Mesendoderm (in vitro differentiated cells): ENCODE data around the gene MGMT.

Experiments used
- DNase-seq: peaks from one replicate; pipeline ENCODE4 v3.0.0; 2013
- H2AK5ac ChIP-seq: 2 replicates; pipeline ENCODE4 v1.6.1; 2013; ENCODE audit warnings: low read length, inconsistent platforms
- H2BK120ac ChIP-seq: 2 replicates; pipeline ENCODE4 v1.6.1; 2013; ENCODE audit warnings: low read depth, mild to moderate bottlenecking, low read length, moderate library complexity, mixed read lengths
- H2BK15ac ChIP-seq: replicated peaks from 2 replicates; pipeline ENCODE4 v1.6.1; 2013; ENCODE audit warnings: low read depth, mild to moderate bottlenecking, moderate library complexity
- H2BK5ac ChIP-seq: 2 replicates; pipeline ENCODE4 v1.6.1; 2013; ENCODE audit warnings: low read length, inconsistent platforms
- H3K18ac ChIP-seq: 2 replicates; pipeline ENCODE4 v1.6.1; 2013; ENCODE audit warnings: mild to moderate bottlenecking, low read length, mixed read lengths
- H3K23ac ChIP-seq: one replicate; pipeline ENCODE4 v1.6.1; 2013; ENCODE audit warnings: low read length
- H3K27ac ChIP-seq: 2 replicates; pipeline ENCODE4 v1.5.1; 2013; ENCODE audit warnings: low read depth, mild to moderate bottlenecking, inconsistent platforms, low read length, moderate library complexity
- H3K27me3 ChIP-seq: 2 replicates; pipeline ENCODE4 v1.6.1; 2013; ENCODE audit warnings: low read length, control low read depth, mild to moderate bottlenecking, inconsistent platforms; ENCODE audit not compliant: insufficient read depth, poor library complexity
- H3K36me3 ChIP-seq: 2 replicates; pipeline ENCODE4 v1.6.1; 2013; ENCODE audit warnings: low read length, inconsistent platforms; ENCODE audit not compliant: control insufficient read depth, insufficient read depth
- H3K4ac ChIP-seq: one replicate; pipeline ENCODE4 v1.6.1; 2013; ENCODE audit warnings: low read depth, mild to moderate bottlenecking, low read length, moderate library complexity
- H3K4me1 ChIP-seq: 2 replicates; pipeline ENCODE4 v1.6.1; 2013; ENCODE audit warnings: low read depth, low read length, inconsistent platforms; ENCODE audit not compliant: control insufficient read depth
- H3K4me2 ChIP-seq: 2 replicates; pipeline ENCODE4 v1.6.1; 2013; ENCODE audit warnings: low read length
- H3K4me3 ChIP-seq: 2 replicates; pipeline ENCODE4 v1.5.1; 2013; ENCODE audit warnings: mild to moderate bottlenecking, low read length
- H3K56ac ChIP-seq: one replicate; pipeline ENCODE4 v1.6.1; 2013; ENCODE audit warnings: low read length
- H3K79me1 ChIP-seq: 2 replicates; pipeline ENCODE4 v1.6.1; 2013; ENCODE audit warnings: low read length, inconsistent platforms
- H3K79me2 ChIP-seq: 2 replicates; pipeline ENCODE4 v1.6.1; 2013; ENCODE audit warnings: mild to moderate bottlenecking, low read length; ENCODE audit not compliant: control insufficient read depth, insufficient read depth
- H3K9ac ChIP-seq: 2 replicates; pipeline ENCODE4 v1.6.1; 2013; ENCODE audit warnings: low read length, inconsistent platforms
- H4K5ac ChIP-seq: one replicate; pipeline ENCODE4 v1.6.1; 2013; ENCODE audit warnings: low read length
- H4K8ac ChIP-seq: one replicate; pipeline ENCODE4 v1.6.1; 2013; ENCODE audit warnings: low read depth, mild to moderate bottlenecking, control low read depth, low read length, moderate library complexity
- WGBS: extraction: QIAGEN DNeasy Blood & Tissue Kit; methylation state at CpG from one replicate; pipeline ENCODE4 v1.1.7; 2013; ENCODE audit warnings: low lambda C conversion rate, missing lambda C conversion rate; ENCODE audit not compliant: insufficient coverage; ENCODE audit errors: extremely low coverage; 5-methylcytosine and 5-hydroxymethylcytosine counted together

The MGMT gene

DNA sequence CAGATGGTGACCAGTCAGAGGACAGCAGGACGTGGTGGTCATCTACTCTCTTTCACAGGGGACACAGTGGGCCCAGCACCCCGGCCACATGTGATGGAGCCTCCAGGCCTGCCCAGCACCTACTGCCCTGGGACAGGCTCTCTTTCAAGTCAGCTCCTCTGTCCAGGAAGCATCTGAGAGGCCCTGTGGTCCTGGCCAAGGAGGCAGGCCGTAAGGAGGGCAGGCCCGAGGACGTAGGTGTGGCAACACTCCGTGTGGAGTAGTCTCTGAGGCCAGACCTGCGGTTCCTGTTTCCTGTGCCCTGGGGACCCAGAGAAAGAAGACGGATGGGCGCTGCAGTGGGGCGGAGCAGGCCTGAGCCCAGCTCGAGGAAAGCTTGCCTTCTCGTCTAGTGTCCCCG is 317.9 kb downstream of the MGMT start:
- Histone ChIP-seq H4K8ac (no peak overlapping the region), H3K27ac (no peak overlapping the region), H3K18ac (no peak overlapping the region), H3K4me3 (no peak overlapping the region), H3K23ac (no peak overlapping the region), H3K4me2 (no peak overlapping the region), H3K79me1 (no peaks in the 10 kb centered on the region), H3K9ac (no peak overlapping the region), H4K5ac (no peak overlapping the region), H3K36me3 (no peaks in the 10 kb centered on the region), H3K4ac (no peak overlapping the region), H3K56ac (no peak overlapping the region), H2BK120ac (no peak overlapping the region), H2AK5ac (no peak overlapping the region), H3K4me1 (no peaks in the 10 kb centered on the region), H3K79me2 (no peaks in the 10 kb centered on the region), H2BK5ac (no peak overlapping the region), H2BK15ac (no peak overlapping the region), H3K27me3 (no peaks in the 10 kb centered on the region)
- WGBS = no CpG with 5 or more reads among the region's 13 CpGs
- no peak for DNase-seq

DNA sequence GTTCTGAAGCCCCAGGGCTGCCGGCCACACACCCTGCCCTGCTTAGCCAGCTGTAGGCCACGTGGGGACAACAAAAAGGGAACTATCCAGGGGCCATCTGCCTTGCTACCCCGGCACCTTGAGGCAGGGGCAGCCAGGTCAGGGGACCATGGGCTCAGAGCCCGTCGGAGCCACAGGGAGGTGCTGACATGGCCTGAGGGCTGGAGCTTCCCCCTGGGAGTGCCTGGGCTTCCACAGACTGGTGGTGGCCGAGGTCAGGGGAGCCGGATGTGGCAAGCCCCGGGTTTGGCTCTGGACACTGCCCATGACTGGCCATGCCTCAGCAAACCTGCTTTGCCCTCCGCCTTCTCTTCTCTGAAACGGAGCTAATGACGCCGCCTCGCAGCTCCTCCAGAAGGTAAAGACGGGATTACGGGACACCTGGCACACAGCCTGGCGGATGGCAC is 318.5 kb downstream of the MGMT start:
- no peak overlapping the region for H2BK5ac ChIP-seq
- H4K5ac ChIP-seq = no peak overlapping the region
- no peaks in the 10 kb centered on the region for H3K79me2 ChIP-seq
- H4K8ac ChIP-seq = no peak overlapping the region
- H3K27me3 ChIP-seq = no peaks in the 10 kb centered on the region
- H3K4me1 ChIP-seq = no peaks in the 10 kb centered on the region
- H3K36me3 ChIP-seq = no peaks in the 10 kb centered on the region
- H2BK120ac ChIP-seq = no peak overlapping the region
- no peak overlapping the region for H3K4ac ChIP-seq
- WGBS = no CpG with 5 or more reads among the region's 16 CpGs
- H3K9ac ChIP-seq = no peak overlapping the region
- H3K79me1 ChIP-seq = no peaks in the 10 kb centered on the region
- no peak overlapping the region for H3K56ac ChIP-seq
- no peak overlapping the region for H2AK5ac ChIP-seq
- no peak overlapping the region for H3K27ac ChIP-seq
- no peak overlapping the region for H3K4me3 ChIP-seq
- H3K4me2 ChIP-seq = no peak overlapping the region
- no peak overlapping the region for H2BK15ac ChIP-seq
- no peak for DNase-seq
- H3K18ac ChIP-seq = no peak overlapping the region
- H3K23ac ChIP-seq = no peak overlapping the region

DNA sequence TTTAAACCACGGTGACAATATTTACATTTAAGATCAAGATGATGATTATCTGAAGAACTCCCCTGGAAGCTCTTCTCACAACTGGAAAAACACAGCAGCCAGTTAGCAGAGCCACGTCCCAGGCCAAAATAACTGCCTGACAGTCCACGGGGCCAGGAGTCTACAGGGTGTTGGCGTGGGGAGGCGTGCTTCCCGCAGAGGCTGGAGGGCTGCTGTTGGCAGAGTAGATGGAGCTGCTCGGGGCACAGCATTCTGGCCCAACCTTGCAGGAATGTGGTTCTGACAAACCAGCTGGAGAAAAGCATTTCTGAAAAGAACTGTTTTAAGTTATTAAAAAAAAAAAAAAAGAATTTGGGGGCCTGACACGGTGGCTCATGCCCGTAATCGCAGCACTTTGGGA is 319.2 kb downstream of the MGMT start:
- Histone ChIP-seq H3K4ac (no peak overlapping the region), H3K4me2 (no peak overlapping the region), H2BK5ac (no peak overlapping the region), H3K4me1 (no peaks in the 10 kb centered on the region), H4K8ac (no peak overlapping the region), H3K79me1 (no peaks in the 10 kb centered on the region), H3K56ac (no peak overlapping the region), H2AK5ac (no peak overlapping the region), H2BK15ac (no peak overlapping the region), H2BK120ac (no peak overlapping the region), H3K23ac (no peak overlapping the region), H3K36me3 (no peaks in the 10 kb centered on the region), H3K79me2 (no peaks in the 10 kb centered on the region), H3K27me3 (no peaks in the 10 kb centered on the region), H3K18ac (no peak overlapping the region), H3K4me3 (no peak overlapping the region), H4K5ac (no peak overlapping the region), H3K27ac (no peak overlapping the region), H3K9ac (no peak overlapping the region)
- no CpG with 5 or more reads among the region's 10 CpGs for WGBS
- DNase-seq = no peak

DNA sequence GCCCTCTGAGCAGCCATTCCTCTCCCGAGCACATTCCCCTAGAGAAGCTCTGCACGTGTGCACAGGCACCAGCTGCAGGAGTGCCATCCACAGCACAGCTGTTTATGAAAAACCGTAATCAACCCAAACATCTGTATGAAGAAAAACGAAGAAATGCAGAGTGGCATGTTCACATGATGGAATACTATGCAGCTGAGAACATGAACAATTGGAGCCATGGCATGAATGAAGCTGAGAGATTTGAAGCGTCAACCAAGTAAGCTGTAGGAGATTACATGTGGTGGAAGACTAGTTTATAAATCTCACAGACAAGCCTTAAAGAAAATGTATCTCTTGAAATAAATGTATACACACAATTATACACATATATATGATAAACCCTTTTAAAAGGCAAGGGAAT is 320.5 kb downstream of the MGMT start:
- WGBS = no CpG with 5 or more reads among the region's 5 CpGs
- H3K27ac ChIP-seq = no peak overlapping the region

DNA sequence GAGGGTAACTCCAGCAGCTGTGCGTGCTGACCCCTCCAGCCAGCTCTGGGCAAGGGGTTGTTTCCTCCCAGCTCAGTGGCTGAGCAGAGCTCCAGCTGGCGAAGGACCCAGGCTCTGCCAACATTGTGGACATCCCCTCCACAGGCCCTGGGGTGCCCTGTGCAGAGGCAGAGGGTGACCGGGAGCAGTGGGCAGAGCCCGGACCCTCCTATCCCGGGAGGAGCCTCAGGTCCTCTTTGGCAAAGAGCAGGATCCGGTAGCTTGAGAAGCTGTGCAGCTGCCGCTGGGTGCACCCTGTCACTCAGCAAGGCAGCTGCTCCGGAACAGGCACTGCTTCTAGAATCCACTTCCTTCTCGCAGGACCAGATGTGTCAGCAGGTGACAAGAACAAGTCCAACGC is 321.2 kb downstream of the MGMT start:
- no peak overlapping the region for H2BK15ac ChIP-seq
- H3K4ac ChIP-seq = no peak overlapping the region
- no peak overlapping the region for H3K23ac ChIP-seq
- H3K9ac ChIP-seq = no peak overlapping the region
- H3K27ac ChIP-seq = no peak overlapping the region
- H3K56ac ChIP-seq = no peak overlapping the region
- H2BK5ac ChIP-seq = no peak overlapping the region
- H3K18ac ChIP-seq = no peak overlapping the region
- H3K79me2 ChIP-seq = no peaks in the 10 kb centered on the region
- H3K4me1 ChIP-seq = no peaks in the 10 kb centered on the region
- no peaks in the 10 kb centered on the region for H3K79me1 ChIP-seq
- no peak for DNase-seq
- H3K4me2 ChIP-seq = no peak overlapping the region
- H3K36me3 ChIP-seq = no peaks in the 10 kb centered on the region
- H2AK5ac ChIP-seq = no peak overlapping the region
- H3K4me3 ChIP-seq = no peak overlapping the region
- H4K5ac ChIP-seq = no peak overlapping the region
- no CpG with 5 or more reads among the region's 10 CpGs for WGBS
- no peak overlapping the region for H4K8ac ChIP-seq
- no peaks in the 10 kb centered on the region for H3K27me3 ChIP-seq
- H2BK120ac ChIP-seq = no peak overlapping the region

More for the DNA sequence above, 320.5 kb downstream of the MGMT start:
- Histone ChIP-seq H3K9ac (no peak overlapping the region), H3K4me2 (no peak overlapping the region), H3K79me2 (no peaks in the 10 kb centered on the region), H3K56ac (no peak overlapping the region), H2BK5ac (no peak overlapping the region), H4K5ac (no peak overlapping the region), H3K23ac (no peak overlapping the region), H3K18ac (no peak overlapping the region), H3K4me1 (no peaks in the 10 kb centered on the region), H3K79me1 (no peaks in the 10 kb centered on the region), H4K8ac (no peak overlapping the region), H2AK5ac (no peak overlapping the region), H2BK120ac (no peak overlapping the region), H2BK15ac (no peak overlapping the region), H3K4me3 (no peak overlapping the region), H3K4ac (no peak overlapping the region), H3K27me3 (no peaks in the 10 kb centered on the region), H3K36me3 (no peaks in the 10 kb centered on the region)
- no peak for DNase-seq

DNA sequence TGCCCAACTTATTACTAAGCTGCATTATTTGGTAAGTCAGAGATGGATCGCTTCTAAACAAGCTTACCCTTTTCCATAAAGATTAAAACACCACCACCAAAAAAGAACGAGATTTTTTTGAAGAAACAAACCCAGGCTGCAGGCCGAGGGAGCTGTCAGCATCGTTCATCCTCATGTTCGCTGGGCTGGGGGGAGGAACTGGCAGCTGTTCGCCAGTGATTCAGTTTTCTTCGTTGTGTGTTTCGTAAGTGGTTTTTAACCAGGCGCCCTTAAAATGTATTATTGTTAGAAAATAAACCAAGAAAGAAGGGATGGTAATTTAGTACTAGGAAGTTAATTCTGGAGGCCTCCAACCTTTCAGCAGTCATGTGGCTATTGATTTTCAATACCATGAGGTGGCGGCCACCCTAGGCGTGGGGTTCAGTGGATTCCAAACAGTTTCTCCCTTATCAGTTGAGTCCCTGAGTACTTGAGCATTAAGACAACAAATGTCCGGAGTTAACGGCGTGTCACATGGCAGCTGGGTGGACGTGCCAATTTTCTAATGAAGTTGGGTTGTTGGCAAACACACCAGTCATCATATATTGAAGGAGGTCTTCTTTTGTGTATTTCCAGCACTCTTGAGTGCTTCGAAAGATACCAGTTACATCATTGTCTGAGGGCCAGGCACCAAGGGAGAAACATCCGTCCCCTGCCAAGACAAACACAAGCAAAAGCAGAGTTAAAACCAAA is 323.8 kb downstream of the MGMT start:
- Histone ChIP-seq H3K4me3 (no peak overlapping the region), H3K18ac (no peak overlapping the region), H2BK15ac (no peak overlapping the region), H4K8ac (no peak overlapping the region), H3K56ac (no peak overlapping the region), H3K36me3 (no peaks in the 10 kb centered on the region), H2BK120ac (no peak overlapping the region), H2AK5ac (no peak overlapping the region), H3K4ac (no peak overlapping the region), H3K27ac (no peak overlapping the region), H3K9ac (no peak overlapping the region), H3K23ac (no peak overlapping the region), H3K4me2 (no peak overlapping the region), H2BK5ac (no peak overlapping the region), H3K27me3 (no peaks in the 10 kb centered on the region), H3K79me1 (no peaks in the 10 kb centered on the region), H4K5ac (no peak overlapping the region), H3K79me2 (no peaks in the 10 kb centered on the region), H3K4me1 (no peaks in the 10 kb centered on the region)
- no peak for DNase-seq
- WGBS = no CpG with 5 or more reads among the region's 17 CpGs
